Transverse colon (tissue), 4 donors: ENCODE measurements around the gene BTN3A1.

ENCODE experiments used
- CTCF ChIP-seq, 5 experiments: fragments of 200-600 bp in 3 of 5; fragments of 450-650 bp in 2 of 5; sonication (generic) in 3 of 5; IDR thresholded peaks; 1 replicate in 2 of 5; 2 replicates in 3 of 5; pipeline ENCODE4 v1.5.1; 2016 to 2017; ENCODE audit warnings: antibody characterized with exemption in 5 of 5, inconsistent platforms in 3 of 5, mild to moderate bottlenecking in 2 of 5, moderate library complexity in 1 of 5
- EP300 ChIP-seq: sonication (generic); formaldehyde crosslinking; IDR thresholded peaks from one replicate; pipeline ENCODE4 v1.6.1; 2017; ENCODE audit warnings: antibody characterized with exemption, low read depth
- POLR2A ChIP-seq: fragments of 450-650 bp; IDR thresholded peaks from one replicate; pipeline ENCODE4 v1.6.1; 2016; ENCODE audit warnings: antibody characterized with exemption, mild to moderate bottlenecking, moderate library complexity
- POLR2AphosphoS5 ChIP-seq, 3 donors: sonication (generic); formaldehyde crosslinking; IDR thresholded peaks; one replicate each; pipeline ENCODE4 v1.6.1; 2016; ENCODE audit warnings: antibody characterized with exemption in 3 of 3

DNA sequence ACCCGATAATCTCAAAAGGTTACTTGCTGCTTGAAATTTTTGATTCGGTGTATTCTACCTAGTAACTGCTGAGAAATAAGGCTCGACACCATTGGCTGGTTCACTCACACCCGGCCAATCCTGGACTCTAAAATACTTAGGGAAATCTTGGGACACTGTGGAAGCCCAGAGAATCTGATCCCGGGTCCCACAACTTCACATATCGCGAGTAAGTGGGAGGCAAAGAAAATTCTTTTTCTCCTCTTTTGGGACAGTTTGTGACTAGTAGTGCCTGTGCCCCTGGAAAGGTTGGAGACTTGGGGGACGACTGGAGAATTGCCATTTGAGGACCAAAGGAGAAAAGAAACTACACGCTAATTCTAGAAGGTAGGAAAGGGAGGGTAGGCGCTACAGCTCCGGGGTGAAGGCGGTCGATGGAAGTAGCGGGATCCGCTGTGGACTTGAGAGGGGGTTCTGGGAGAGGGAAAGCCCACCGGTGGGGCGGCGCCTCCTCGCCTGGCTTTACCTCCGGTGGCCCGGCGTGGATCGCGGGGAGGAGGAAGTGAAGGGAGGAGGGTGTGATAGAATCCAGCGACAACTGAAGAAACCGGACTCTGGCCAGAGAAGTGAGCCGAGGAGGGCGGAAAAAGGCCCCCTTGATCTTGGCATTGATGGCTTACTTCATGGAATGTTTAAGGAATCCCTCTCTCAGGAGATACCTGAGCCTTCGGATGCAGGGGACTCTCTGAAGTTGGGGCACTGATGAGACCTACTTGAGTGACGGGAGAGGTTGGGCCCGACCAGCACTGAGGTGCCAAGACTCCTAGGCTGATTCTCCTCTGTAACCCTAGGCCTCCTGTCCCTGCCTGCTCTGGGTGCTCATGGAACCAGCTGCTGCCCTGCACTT, 19.4 kb downstream of the BTN3A1 start:
- TF ChIP-seq POLR2AphosphoS5 (IDR thresholded peaks at IDR 0.05) (peak in 2 of 3 donors; percentile 6 to 26), CTCF (IDR thresholded peaks at IDR 0.05) (no peak), EP300 (no peak), POLR2A (peak; percentile 16)
